Calu3 (cell line): ENCODE measurements around the gene SLC25A13. TPM values are rescaled to one million over a fixed set of nuclear protein-coding genes. Genes with fewer than 3 reads are reported as not detected.
"Not testable (repeated sequence)": the region's sequence is repeated elsewhere in the genome, so short reads cannot be mapped to it uniquely, and the experiment has no call there.

ENCODE experiments used
- Bru-seq: library from RNA; stranded (reverse); fragments of 400-500 nt; gene quantifications from one replicate; lab custom pipeline; 2021; lab: Mats Ljungman, UMichigan
- BruChase-seq, 2 experiments: library from RNA; stranded (reverse); fragments of 400-500 nt; gene quantifications; one replicate each; lab custom pipeline; 2021; lab: Mats Ljungman, UMichigan
- BruUV-seq: library from RNA; stranded (reverse); fragments of 400-500 nt; replicated peaks from 2 replicates; lab custom pipeline; 2021; lab: Mats Ljungman, UMichigan
- CTCF ChIA-PET: fragments of 300-600 bp; sonication (Branson Sonifier 250); formaldehyde crosslinking; loops from one replicate; lab custom pipeline; 2022; ENCODE audit warnings: antibody characterized with exemption; lab: Charles Lee
- DNase-seq: peaks from one replicate; pipeline ENCODE4 v3.0.0; 2022
- H3K27ac Mint-ChIP-seq: one replicate; pipeline ENCODE4 v1.8.0; 2022; ENCODE audit warnings: mixed read lengths; ENCODE audit not compliant: unreplicated experiment
- H3K27me3 Mint-ChIP-seq: one replicate; pipeline ENCODE4 v1.8.0; 2022; ENCODE audit warnings: mixed read lengths; ENCODE audit not compliant: unreplicated experiment
- H3K36me3 Mint-ChIP-seq: one replicate; pipeline ENCODE4 v1.8.0; 2022; ENCODE audit warnings: mild to moderate bottlenecking, moderate library complexity, mixed read lengths; ENCODE audit not compliant: insufficient read depth, unreplicated experiment
- H3K4me1 Mint-ChIP-seq: one replicate; pipeline ENCODE4 v1.8.0; 2022; ENCODE audit warnings: mild to moderate bottlenecking, low read depth, mixed read lengths; ENCODE audit not compliant: unreplicated experiment
- H3K4me3 Mint-ChIP-seq: one replicate; pipeline ENCODE4 v1.8.0; 2022; ENCODE audit warnings: mild to moderate bottlenecking, low read depth, moderate library complexity, mixed read lengths; ENCODE audit not compliant: unreplicated experiment
- H3K9me3 Mint-ChIP-seq: one replicate; pipeline ENCODE4 v1.8.0; 2022; ENCODE audit warnings: low read depth, mixed read lengths; ENCODE audit not compliant: unreplicated experiment
- CTCF ChIP-seq: fragments of 200-600 bp; IDR thresholded peaks from one replicate; pipeline ENCODE4 v1.8.0; 2022; ENCODE audit warnings: antibody characterized with exemption; ENCODE audit not compliant: unreplicated experiment
- intact Hi-C: fragments of 100-400 bp; cut with micrococcal nuclease; formaldehyde crosslinking; loops from one replicate; pipeline ENCODE4 v1.10.0; 2022; ENCODE audit not compliant: unreplicated experiment
- long read RNA-seq: library from polyadenylated mRNA; stranded (forward); transcript quantifications from one replicate; pipeline ENCODE4 v2.0.0, GENCODE V29; 2022
- total RNA-seq: library from RNA; stranded (reverse); gene quantifications from 2 replicates; pipeline ENCODE4 v1.2.3, GENCODE V29; 2022

Gene SLC25A13, protein sequence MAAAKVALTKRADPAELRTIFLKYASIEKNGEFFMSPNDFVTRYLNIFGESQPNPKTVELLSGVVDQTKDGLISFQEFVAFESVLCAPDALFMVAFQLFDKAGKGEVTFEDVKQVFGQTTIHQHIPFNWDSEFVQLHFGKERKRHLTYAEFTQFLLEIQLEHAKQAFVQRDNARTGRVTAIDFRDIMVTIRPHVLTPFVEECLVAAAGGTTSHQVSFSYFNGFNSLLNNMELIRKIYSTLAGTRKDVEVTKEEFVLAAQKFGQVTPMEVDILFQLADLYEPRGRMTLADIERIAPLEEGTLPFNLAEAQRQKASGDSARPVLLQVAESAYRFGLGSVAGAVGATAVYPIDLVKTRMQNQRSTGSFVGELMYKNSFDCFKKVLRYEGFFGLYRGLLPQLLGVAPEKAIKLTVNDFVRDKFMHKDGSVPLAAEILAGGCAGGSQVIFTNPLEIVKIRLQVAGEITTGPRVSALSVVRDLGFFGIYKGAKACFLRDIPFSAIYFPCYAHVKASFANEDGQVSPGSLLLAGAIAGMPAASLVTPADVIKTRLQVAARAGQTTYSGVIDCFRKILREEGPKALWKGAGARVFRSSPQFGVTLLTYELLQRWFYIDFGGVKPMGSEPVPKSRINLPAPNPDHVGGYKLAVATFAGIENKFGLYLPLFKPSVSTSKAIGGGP
- total RNA-seq (18.1 and 23.4 TPM in 2 replicates), Bru-seq, nascent RNA (percentile 81 among the genes with signal in this experiment), BruChase-seq, experiment 1, labeled RNA remaining after a 6-hour chase (percentile 58 among the genes with signal in this experiment), BruChase-seq, experiment 2, labeled RNA remaining after a 2-hour chase (percentile 54 among the genes with signal in this experiment)
- long read RNA-seq, transcript SLC25A13-201 (18 exons, 3,136 nt) = major isoform, 12 of 23 reads
- long read RNA-seq, partial matches to known transcripts = 2 of 23 reads
- long read RNA-seq, other reads (novel, unspliced or antisense) = 9 of 23 reads

GRCh38 chr7:96321658-96322372 lies at the start of gene SLC25A13:
SLC25A13 (minus strand) TSS chr7:96322098; CDS start chr7:96321956, 142 bp downstream.
- CTCF ChIA-PET = no interaction called here
- H3K4me1 Mint-ChIP-seq = peaks cover 25% of the 10 kb centered on the region
- H3K9me3 Mint-ChIP-seq = no peaks in the 10 kb centered on the region
- peak; percentile 85 for DNase-seq
- peak within 1 kb of the TSS; percentile 78 for H3K27ac Mint-ChIP-seq
- peaks cover 18% of the 10 kb centered on the region for H3K36me3 Mint-ChIP-seq
- intact Hi-C loops = no loop called here
- no peak for TF ChIP-seq CTCF
- H3K4me3 Mint-ChIP-seq = peak within 1 kb of the TSS; percentile 72
- no peaks in the 10 kb centered on the region for H3K27me3 Mint-ChIP-seq
- TSS peak; percentile 68 for BruUV-seq

DNA sequence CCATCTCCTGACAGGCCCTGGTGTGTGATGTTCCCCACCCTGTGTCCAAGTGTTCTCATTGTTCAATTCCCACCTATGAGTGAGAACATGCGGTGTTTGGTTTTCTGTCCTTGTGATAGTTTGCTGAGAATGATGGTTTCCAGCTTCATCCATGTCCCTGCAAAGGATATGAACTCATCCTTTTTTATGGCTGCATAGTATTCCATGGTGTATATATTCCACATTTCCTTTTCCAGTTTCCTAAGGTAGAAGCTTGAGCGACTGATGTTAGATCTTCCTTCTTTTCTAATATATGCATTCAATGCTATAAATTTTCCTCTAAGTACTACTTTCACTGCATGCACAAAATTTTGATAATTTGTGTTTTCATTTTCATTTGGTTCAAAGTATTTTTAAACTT lies 44.0 kb upstream of the SLC25A13 start:
- not testable (repeated sequence) for H3K27me3 Mint-ChIP-seq, BruUV-seq

DNA sequence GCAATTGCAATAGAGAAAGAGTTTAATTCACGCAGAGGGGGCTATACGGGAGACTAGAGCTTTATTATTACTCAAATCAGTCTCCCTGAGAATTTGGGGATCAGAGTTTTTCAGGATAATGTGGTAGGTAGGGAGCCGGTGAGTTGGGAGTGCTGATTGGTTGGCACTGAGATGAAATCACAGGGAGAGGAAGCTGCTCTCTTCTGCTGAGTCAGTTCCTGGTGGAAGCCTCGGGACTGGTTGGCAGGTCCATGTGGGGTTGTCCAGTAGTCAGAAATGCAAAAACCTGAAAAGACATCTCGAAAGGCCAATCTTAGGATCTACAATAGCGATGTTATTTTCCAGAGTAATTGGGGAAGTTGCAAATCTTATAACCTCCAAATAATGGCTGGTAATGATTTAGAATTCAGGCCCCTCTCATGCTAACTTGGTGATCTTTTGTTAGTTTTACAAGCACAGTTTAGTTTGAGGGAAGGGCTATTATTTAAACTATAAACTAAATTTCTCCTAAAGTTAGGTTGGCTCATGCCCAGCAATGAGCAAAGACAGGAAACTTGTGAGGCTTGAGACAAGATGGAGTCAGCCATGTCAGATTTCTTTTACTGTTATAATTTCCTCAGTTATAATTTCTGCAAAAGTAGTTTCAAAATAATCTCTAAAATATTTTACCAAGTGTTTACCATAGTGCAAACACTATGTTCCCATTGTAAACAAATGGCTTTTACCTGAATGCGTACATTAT lies 39.4 kb upstream of the SLC25A13 start:
- Mint-ChIP-seq H3K27ac (no peak overlapping the region), H3K4me1 (no peaks in the 10 kb centered on the region), H3K4me3 (no peak overlapping the region), H3K9me3 (no peaks in the 10 kb centered on the region), H3K36me3 (no peaks in the 10 kb centered on the region), H3K27me3 (no peaks in the 10 kb centered on the region)
- TF ChIP-seq CTCF = no peak
- CTCF ChIA-PET = no interaction called here
- intact Hi-C loops = no loop called here
- no peak for DNase-seq
- BruUV-seq = no TSS peak

More for the DNA sequence above, 44.0 kb upstream of the SLC25A13 start:
- H3K9me3 Mint-ChIP-seq, H3K4me1 Mint-ChIP-seq, DNase-seq, H3K27ac Mint-ChIP-seq, H3K4me3 Mint-ChIP-seq, H3K36me3 Mint-ChIP-seq, CTCF ChIA-PET, intact Hi-C loops: not testable (repeated sequence)

GRCh38 chr7:96359876-96360275 lies 38.0 kb upstream of the SLC25A13 start:
- intact Hi-C loops = no loop called here

DNA sequence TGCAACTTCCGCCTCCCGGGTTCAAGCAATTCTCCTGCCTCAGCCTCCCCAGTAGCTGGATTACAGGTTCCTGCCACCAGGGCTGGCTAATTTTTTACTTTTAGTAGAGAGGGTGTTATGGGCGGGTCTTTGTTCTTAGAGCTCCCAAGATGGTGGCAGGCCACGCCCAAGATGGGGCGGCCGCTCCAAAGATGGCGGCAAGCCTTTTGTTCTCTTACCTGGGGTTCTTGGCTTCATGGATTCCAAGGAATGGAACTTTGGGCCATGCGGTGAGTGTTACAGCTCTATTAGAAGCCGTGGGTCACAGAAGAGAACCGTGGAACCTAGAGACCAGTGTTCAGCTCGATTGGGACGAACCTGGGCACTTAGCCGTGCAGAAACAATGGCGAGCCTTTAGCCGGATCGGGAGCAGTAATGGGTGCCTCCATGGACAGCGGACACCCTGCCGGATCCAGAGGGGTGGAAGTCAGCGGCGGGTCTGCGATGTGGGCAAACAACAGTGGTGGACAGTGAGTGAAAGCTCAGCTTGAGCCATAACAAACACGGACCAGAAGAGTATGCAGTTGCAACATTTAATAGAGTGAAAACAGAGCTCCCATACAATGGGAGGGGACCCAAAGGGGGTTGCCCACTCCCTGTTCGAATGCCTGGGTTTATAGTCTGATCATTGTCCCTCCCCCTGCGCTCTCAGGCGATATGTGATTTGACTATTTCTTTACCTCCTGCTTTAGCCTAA lies 36.5 kb upstream of the SLC25A13 start:
- H3K4me3 Mint-ChIP-seq, CTCF ChIA-PET, H3K36me3 Mint-ChIP-seq, H3K4me1 Mint-ChIP-seq, H3K9me3 Mint-ChIP-seq, intact Hi-C loops, H3K27ac Mint-ChIP-seq, H3K27me3 Mint-ChIP-seq, BruUV-seq, DNase-seq: not testable (repeated sequence)

More at GRCh38 chr7:96359876-96360275, 38.0 kb upstream of the SLC25A13 start:
- no peaks in the 10 kb centered on the region for H3K36me3 Mint-ChIP-seq
- no TSS peak for BruUV-seq
- CTCF ChIA-PET = no interaction called here
- H3K4me1 Mint-ChIP-seq = no peaks in the 10 kb centered on the region
- no peaks in the 10 kb centered on the region for H3K9me3 Mint-ChIP-seq
- DNase-seq = no peak
- no peak overlapping the region for H3K27ac Mint-ChIP-seq
- TF ChIP-seq CTCF = no peak
- no peak overlapping the region for H3K4me3 Mint-ChIP-seq
- H3K27me3 Mint-ChIP-seq = no peaks in the 10 kb centered on the region
